OCI-LY7 (cell line): Measurements from ENCODE around the gene SASH1.

ENCODE experiments used
- EZH2phosphoT487 ChIP-seq: fragments of 200-600 bp; sonication (generic); IDR thresholded peaks from 2 replicates; pipeline ENCODE4 v1.6.1; 2018; ENCODE audit warnings: low read depth, borderline replicate concordance, mild to moderate bottlenecking, mixed run types, antibody characterized with exemption, low read length, moderate library complexity, mixed read lengths
- TF ChIP-seq, protein P1 (sequence below): fragments of 200-600 bp; sonication (generic); conservative IDR thresholded peaks from 2 replicates; pipeline ENCODE4 v1.5.1; 2014; ENCODE audit warnings: mild to moderate bottlenecking, antibody characterized with exemption, low read length, moderate library complexity, mixed read lengths

DNA sequence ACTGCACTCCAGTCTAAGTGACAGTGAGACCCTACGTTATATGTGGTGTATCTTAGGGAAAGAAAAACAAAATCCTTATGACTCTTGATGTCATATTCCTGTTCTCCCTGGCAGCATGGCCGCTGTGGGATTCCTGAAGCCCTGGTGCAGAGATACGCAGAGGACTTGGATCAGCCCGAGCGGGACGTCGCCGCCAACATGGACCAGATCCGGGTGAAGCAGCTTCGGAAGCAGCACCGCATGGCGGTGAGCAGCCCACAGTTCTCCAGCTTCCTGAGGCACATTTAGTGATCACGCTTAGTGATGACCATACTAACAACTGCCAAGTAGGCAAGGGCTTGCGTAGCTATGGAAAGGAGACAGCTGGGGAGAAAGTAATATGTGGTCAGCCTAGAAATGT, 203.3 kb downstream of the SASH1 start:
- TF ChIP-seq, protein P1, sequence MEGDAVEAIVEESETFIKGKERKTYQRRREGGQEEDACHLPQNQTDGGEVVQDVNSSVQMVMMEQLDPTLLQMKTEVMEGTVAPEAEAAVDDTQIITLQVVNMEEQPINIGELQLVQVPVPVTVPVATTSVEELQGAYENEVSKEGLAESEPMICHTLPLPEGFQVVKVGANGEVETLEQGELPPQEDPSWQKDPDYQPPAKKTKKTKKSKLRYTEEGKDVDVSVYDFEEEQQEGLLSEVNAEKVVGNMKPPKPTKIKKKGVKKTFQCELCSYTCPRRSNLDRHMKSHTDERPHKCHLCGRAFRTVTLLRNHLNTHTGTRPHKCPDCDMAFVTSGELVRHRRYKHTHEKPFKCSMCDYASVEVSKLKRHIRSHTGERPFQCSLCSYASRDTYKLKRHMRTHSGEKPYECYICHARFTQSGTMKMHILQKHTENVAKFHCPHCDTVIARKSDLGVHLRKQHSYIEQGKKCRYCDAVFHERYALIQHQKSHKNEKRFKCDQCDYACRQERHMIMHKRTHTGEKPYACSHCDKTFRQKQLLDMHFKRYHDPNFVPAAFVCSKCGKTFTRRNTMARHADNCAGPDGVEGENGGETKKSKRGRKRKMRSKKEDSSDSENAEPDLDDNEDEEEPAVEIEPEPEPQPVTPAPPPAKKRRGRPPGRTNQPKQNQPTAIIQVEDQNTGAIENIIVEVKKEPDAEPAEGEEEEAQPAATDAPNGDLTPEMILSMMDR, result no peak
- TF ChIP-seq EZH2phosphoT487, result no peak
